Esophagus squamous epithelium (tissue), 4 donors: ENCODE results near the gene ZNF76.
A peak's percentile ranks its signal among the peaks of the same experiment; 100 is the strongest.

Experiments
- CTCF ChIP-seq, 6 experiments: fragments of 450-650 bp in 4 of 6; fragments of 200-600 bp in 2 of 6; sonication (generic) in 2 of 6; IDR thresholded peaks; one replicate each; pipeline ENCODE4 v1.5.1; 2016 to 2019; ENCODE audit warnings: antibody characterized with exemption in 6 of 6, mild to moderate bottlenecking in 4 of 6, moderate library complexity in 4 of 6
- POLR2A ChIP-seq, 4 donors: fragments of 450-650 bp; IDR thresholded peaks; one replicate each; pipeline ENCODE4 v1.6.1; 2017; ENCODE audit warnings: antibody characterized with exemption in 4 of 4, mild to moderate bottlenecking in 4 of 4, moderate library complexity in 3 of 4

GRCh38 chr6:35300848-35301247 lies 41.3 kb downstream of the ZNF76 start:
- TF ChIP-seq CTCF (IDR thresholded peaks at IDR 0.05) (no peak), POLR2A (IDR thresholded peaks at IDR 0.05) (peak in 1 of 4 donors; percentile 25)
